Smooth muscle cell (in vitro differentiated cells): ENCODE measurements around the gene SLC30A10. TPM values are rescaled to one million over a fixed set of nuclear protein-coding genes. Genes with fewer than 3 reads are reported as not detected.
"Not testable (repeated sequence)": the region's sequence is repeated elsewhere in the genome, so short reads cannot be mapped to it uniquely, and the experiment has no call there.

Experiments used
- DNase-seq: peaks from one replicate; lab custom pipeline; 2025; ENCODE audit not compliant: unreplicated experiment; lab: John Stamatoyannopoulos, UW
- H2AFZ ChIP-seq: fragments of 200-600 bp; sonication (generic); 2 replicates; pipeline ENCODE4 v1.6.0; 2016; ENCODE audit warnings: antibody characterized with exemption, low read depth, mild to moderate bottlenecking
- H3F3A ChIP-seq: fragments of 200-600 bp; sonication (generic); 2 replicates; pipeline ENCODE4 v1.6.0; 2017; ENCODE audit warnings: antibody characterized with exemption, low read depth
- H3K27ac ChIP-seq: fragments of 200-600 bp; sonication (generic); 2 replicates; pipeline ENCODE4 v1.5.1; 2016; ENCODE audit warnings: low read depth, mild to moderate bottlenecking
- H3K27me3 ChIP-seq: fragments of 200-600 bp; sonication (generic); 2 replicates; pipeline ENCODE4 v1.6.1; 2016; ENCODE audit warnings: low read depth, mild to moderate bottlenecking
- H3K36me3 ChIP-seq: fragments of 200-600 bp; sonication (generic); 2 replicates; pipeline ENCODE4 v1.5.1; 2016; ENCODE audit warnings: low read depth
- H3K4me1 ChIP-seq: fragments of 200-600 bp; sonication (generic); 2 replicates; pipeline ENCODE4 v1.5.1; 2016; ENCODE audit warnings: low read depth
- H3K4me2 ChIP-seq: fragments of 200-600 bp; sonication (generic); 2 replicates; pipeline ENCODE4 v1.6.0; 2016; ENCODE audit warnings: mild to moderate bottlenecking
- H3K4me3 ChIP-seq: fragments of 200-600 bp; sonication (generic); 2 replicates; pipeline ENCODE4 v1.5.1; 2016; ENCODE audit warnings: mild to moderate bottlenecking
- H3K79me2 ChIP-seq: fragments of 200-600 bp; sonication (generic); 2 replicates; pipeline ENCODE4 v1.6.0; 2016; ENCODE audit warnings: low read depth, mild to moderate bottlenecking
- H3K9ac ChIP-seq: fragments of 200-600 bp; sonication (generic); 2 replicates; pipeline ENCODE4 v1.6.0; 2016; ENCODE audit warnings: low read depth
- H3K9me3 ChIP-seq: fragments of 200-600 bp; sonication (generic); replicated peaks from 2 replicates; pipeline ENCODE4 v1.5.1; 2016; ENCODE audit warnings: low read depth
- H4K20me1 ChIP-seq: fragments of 200-600 bp; sonication (generic); 2 replicates; pipeline ENCODE4 v1.6.0; 2016; ENCODE audit warnings: low read depth
- CTCF ChIP-seq: fragments of 200-600 bp; sonication (generic); IDR thresholded peaks from 2 replicates; pipeline ENCODE4 v1.5.1; 2017; ENCODE audit warnings: borderline replicate concordance, mild to moderate bottlenecking, antibody characterized with exemption; ENCODE audit not compliant: insufficient read depth, poor library complexity, severe bottlenecking
- WGBS: methylation state at CpG from one replicate; pipeline ENCODE4 v1.1.7; 2016; ENCODE audit warnings: low lambda C conversion rate; 5-methylcytosine and 5-hydroxymethylcytosine counted together
- polyA plus RNA-seq: library from polyadenylated mRNA; unstranded; fragments of >200 nt; fragmentation: Nextera tagmentation; extraction: Ambion mirVana; gene quantifications from 2 replicates; pipeline ENCODE4 v1.2.1, GENCODE V29; 2016
- total RNA-seq: library from RNA; depleted of rRNA; stranded (reverse); fragments of >200 nt; gene quantifications from 2 replicates; pipeline ENCODE4 v1.2.3, GENCODE V29; 2014

The SLC30A10 gene
- total and polyA plus RNA-seq, 2 experiments from 2014 or later: not detected

GRCh38 chr1:219958875-219959417, 30.6 kb upstream of the SLC30A10 start:
- Histone ChIP-seq H2AFZ (no peak overlapping the region), H3K79me2 (no peaks in the 10 kb centered on the region), H3K9ac (no peak overlapping the region), H3K27me3 (peaks cover 19% of the 10 kb centered on the region), H4K20me1 (no peaks in the 10 kb centered on the region), H3K4me2 (no peak overlapping the region), H3K36me3 (no peaks in the 10 kb centered on the region), H3K27ac (no peak overlapping the region), H3K9me3 (no peaks in the 10 kb centered on the region), H3K4me3 (no peak overlapping the region), H3F3A (no peaks in the 10 kb centered on the region), H3K4me1 (no peaks in the 10 kb centered on the region)
- no peak for DNase-seq
- 94% methylated on average over 16 of the region's 16 CpGs for WGBS
- TF ChIP-seq CTCF: no peak

DNA sequence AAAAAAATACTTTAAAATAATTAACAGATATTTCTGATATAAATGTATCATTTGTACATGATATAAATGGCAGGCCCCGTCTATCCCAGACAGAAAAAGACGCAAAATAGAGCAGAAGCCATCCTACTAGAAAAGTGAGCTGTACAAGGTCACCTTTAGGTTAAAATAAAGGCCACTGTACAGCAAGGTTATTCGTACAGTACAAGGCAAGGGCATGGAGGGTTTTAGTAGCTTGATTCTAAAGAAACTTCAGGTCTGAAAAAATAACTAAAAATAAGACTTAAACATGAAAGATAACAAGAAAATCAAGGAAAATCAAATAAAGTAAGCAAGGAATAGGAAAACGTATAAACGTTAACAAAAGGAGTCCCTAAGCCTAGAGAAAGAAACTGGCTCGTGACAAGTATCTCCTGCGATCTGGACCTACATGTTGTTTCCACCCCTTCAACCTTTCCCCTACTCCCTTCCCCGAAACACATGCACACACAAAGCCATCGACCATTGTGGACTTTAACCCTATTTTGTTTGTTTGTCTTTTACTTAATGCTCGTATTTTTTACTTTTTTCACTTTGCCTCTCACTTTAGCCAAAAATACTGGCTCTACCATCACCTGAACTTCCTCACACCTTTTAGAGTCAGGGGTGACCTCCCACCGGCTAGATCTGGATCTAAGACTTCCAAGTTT, 26.5 kb upstream of the SLC30A10 start:
- no peaks in the 10 kb centered on the region for H4K20me1 ChIP-seq
- no peaks in the 10 kb centered on the region for H3F3A ChIP-seq
- H2AFZ ChIP-seq: no peak overlapping the region
- no peaks in the 10 kb centered on the region for H3K4me1 ChIP-seq
- H3K79me2 ChIP-seq: no peaks in the 10 kb centered on the region
- no peaks in the 10 kb centered on the region for H3K9me3 ChIP-seq
- no peaks in the 10 kb centered on the region for H3K36me3 ChIP-seq
- H3K4me3 ChIP-seq: no peak overlapping the region
- H3K9ac ChIP-seq: no peak overlapping the region
- H3K27me3 ChIP-seq: peaks cover 13% of the 10 kb centered on the region
- no peak overlapping the region for H3K4me2 ChIP-seq
- TF ChIP-seq CTCF: no peak
- 92% methylated on average over 11 of the region's 11 CpGs for WGBS
- H3K27ac ChIP-seq: no peak overlapping the region
- no peak for DNase-seq

DNA sequence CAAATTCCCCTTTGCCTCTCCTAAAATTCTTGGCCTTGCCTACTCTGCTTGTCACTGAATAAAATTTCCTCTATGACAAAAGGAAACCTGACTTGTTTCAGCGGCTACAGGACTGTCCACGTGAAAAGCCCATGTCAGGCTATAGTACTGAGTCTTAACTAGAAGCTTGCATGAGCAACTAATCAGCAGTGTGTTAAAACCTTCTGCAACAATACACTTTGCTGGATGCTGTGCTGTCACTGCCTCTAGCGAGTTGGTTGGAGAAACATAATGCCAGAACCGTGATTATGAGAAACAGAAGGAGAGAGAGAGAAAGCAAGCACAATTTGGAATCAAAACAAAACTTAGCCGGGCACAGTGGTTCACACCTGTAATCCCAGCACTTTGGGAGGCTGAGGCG, 25.7 kb upstream of the SLC30A10 start:
- TF ChIP-seq CTCF: no peak

GRCh38 chr1:219952361-219952760, 24.0 kb upstream of the SLC30A10 start:
- no peak overlapping the region for H3K27ac ChIP-seq
- H3F3A ChIP-seq: no peaks in the 10 kb centered on the region
- no peaks in the 10 kb centered on the region for H4K20me1 ChIP-seq
- no peak for TF ChIP-seq CTCF
- H3K4me3 ChIP-seq: no peak overlapping the region
- H3K27me3 ChIP-seq: peaks cover 13% of the 10 kb centered on the region
- no peak overlapping the region for H2AFZ ChIP-seq
- no peaks in the 10 kb centered on the region for H3K36me3 ChIP-seq
- DNase-seq: no peak
- no peaks in the 10 kb centered on the region for H3K9me3 ChIP-seq
- H3K4me2 ChIP-seq: no peak overlapping the region
- H3K9ac ChIP-seq: no peak overlapping the region
- no peaks in the 10 kb centered on the region for H3K79me2 ChIP-seq
- H3K4me1 ChIP-seq: no peaks in the 10 kb centered on the region

More for the DNA sequence above, 25.7 kb upstream of the SLC30A10 start:
- Histone ChIP-seq H3K9ac (no peak overlapping the region), H3F3A (no peaks in the 10 kb centered on the region), H4K20me1 (no peaks in the 10 kb centered on the region), H3K36me3 (no peaks in the 10 kb centered on the region), H3K27me3 (peaks cover 13% of the 10 kb centered on the region), H3K4me1 (no peaks in the 10 kb centered on the region), H3K4me3 (no peak overlapping the region), H3K27ac (no peak overlapping the region), H3K79me2 (no peaks in the 10 kb centered on the region), H3K9me3 (no peaks in the 10 kb centered on the region), H2AFZ (no peak overlapping the region), H3K4me2 (no peak overlapping the region)
- WGBS: 80% methylated on average over 6 of the region's 6 CpGs
- DNase-seq: no peak

DNA sequence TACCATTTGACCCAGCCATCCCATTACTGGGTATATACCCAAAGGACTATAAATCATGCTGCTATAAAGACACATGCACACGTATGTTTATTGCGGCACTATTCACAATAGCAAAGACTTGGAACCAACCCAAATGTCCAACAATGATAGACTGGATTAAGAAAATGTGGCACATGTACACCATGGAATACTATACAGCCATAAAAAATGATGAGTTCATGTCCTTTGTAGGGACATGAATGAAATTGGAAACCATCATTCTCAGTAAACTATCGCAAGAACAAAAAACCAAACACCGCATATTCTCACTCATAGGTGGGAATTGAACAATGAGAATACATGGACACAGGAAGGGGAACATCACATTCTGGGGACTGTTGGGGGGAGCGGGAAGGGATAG, 20.9 kb upstream of the SLC30A10 start:
- not testable (repeated sequence) for H3K4me3 ChIP-seq, H3K9ac ChIP-seq, H3K4me2 ChIP-seq

DNA sequence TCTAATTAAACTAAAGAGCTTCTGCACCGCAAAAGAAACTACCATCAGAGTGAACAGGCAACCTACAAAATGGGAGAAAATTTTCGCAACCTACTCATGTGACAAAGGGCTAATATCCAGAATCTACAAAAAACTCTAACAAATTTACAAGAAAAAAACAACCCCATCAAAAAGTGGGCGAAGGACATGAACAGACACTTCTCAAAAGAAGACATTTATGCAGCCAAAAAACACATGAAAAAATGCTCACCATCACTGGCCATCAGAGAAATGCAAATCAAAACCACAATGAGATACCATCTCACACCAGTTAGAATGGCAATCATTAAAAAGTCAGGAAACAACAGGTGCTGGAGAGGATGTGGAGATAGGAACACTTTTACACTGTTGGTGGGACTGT, 20.4 kb upstream of the SLC30A10 start:
- not testable (repeated sequence) for H3K4me2 ChIP-seq, H3K9ac ChIP-seq, H3K4me1 ChIP-seq, H3K4me3 ChIP-seq, H3K27ac ChIP-seq, H3F3A ChIP-seq, H2AFZ ChIP-seq, H3K27me3 ChIP-seq, H3K9me3 ChIP-seq, H4K20me1 ChIP-seq, DNase-seq, H3K79me2 ChIP-seq, H3K36me3 ChIP-seq
- WGBS: 77% methylated on average over 3 of the region's 3 CpGs

More for the DNA sequence above, 20.9 kb upstream of the SLC30A10 start:
- 89% methylated on average over 5 of the region's 5 CpGs for WGBS
- H3K4me1 ChIP-seq, H3K36me3 ChIP-seq, H4K20me1 ChIP-seq, H3F3A ChIP-seq, H3K27ac ChIP-seq, H3K9me3 ChIP-seq, H3K27me3 ChIP-seq, DNase-seq, H3K79me2 ChIP-seq, H2AFZ ChIP-seq: not testable (repeated sequence)
